HepG2 (cell line): Measurements from ENCODE around the gene P3H3. TPM values are rescaled to one million over a fixed set of nuclear protein-coding genes. Genes with fewer than 3 reads are reported as not detected.
A peak's percentile ranks its signal among the peaks of the same experiment; 100 is the strongest.

Source experiments
- CBFB ChIP-seq: sonication (generic); formaldehyde crosslinking; IDR thresholded peaks from 2 replicates; pipeline ENCODE4 v1.4.0; 2020; ENCODE audit warnings: missing genetic modification reagents
- CEBPZ ChIP-seq: IDR thresholded peaks from 2 replicates; pipeline ENCODE4 v1.6.1; 2012; ENCODE audit warnings: low read length, improper control_type of control experiment
- FOXA3 ChIP-seq: IDR thresholded peaks from 2 replicates; pipeline ENCODE4 v1.6.1; 2016; ENCODE audit warnings: missing genetic modification reagents, missing compliant biosample characterization
- GTF3A ChIP-seq: sonication (generic); formaldehyde crosslinking; conservative IDR thresholded peaks from 2 replicates; pipeline ENCODE4 v1.4.0; 2020; ENCODE audit warnings: mild to moderate bottlenecking, missing genetic modification reagents
- HNF4G ChIP-seq, 2 experiments: sonication (generic) in 1 of 2; formaldehyde crosslinking in 1 of 2; IDR thresholded peaks; 2 replicates each; pipeline versions ENCODE4 v1.4.0 to v1.6.1; 2011 to 2020; ENCODE audit warnings: borderline replicate concordance in 2 of 2, low read depth in 2 of 2, mild to moderate bottlenecking in 2 of 2, low read length in 1 of 2, missing genetic modification reagents in 1 of 2, moderate library complexity in 1 of 2
- IRX3 ChIP-seq: sonication (generic); formaldehyde crosslinking; IDR thresholded peaks from 2 replicates; pipeline ENCODE4 v1.8.1; 2023; ENCODE audit warnings: mild to moderate bottlenecking, low read depth, missing genetic modification reagents, borderline replicate concordance
- MED8 ChIP-seq: sonication (generic); formaldehyde crosslinking; IDR thresholded peaks from 2 replicates; pipeline ENCODE4 v1.8.1; 2023; ENCODE audit warnings: mild to moderate bottlenecking, missing genetic modification reagents; ENCODE audit not compliant: insufficient replicate concordance
- MIER2 ChIP-seq: IDR thresholded peaks from 2 replicates; pipeline ENCODE4 v1.6.1; 2016; ENCODE audit warnings: missing biosample characterization, missing genetic modification reagents
- MYNN ChIP-seq: sonication (generic); formaldehyde crosslinking; IDR thresholded peaks from 2 replicates; pipeline ENCODE4 v1.4.0; 2020; ENCODE audit warnings: mild to moderate bottlenecking, low read depth, missing genetic modification reagents
- NBN ChIP-seq: fragments of 450-650 bp; conservative IDR thresholded peaks from 2 replicates; pipeline ENCODE4 v1.6.1; 2017
- RARA ChIP-seq: IDR thresholded peaks from 2 replicates; pipeline ENCODE4 v1.6.1; 2016; ENCODE audit warnings: missing genetic modification reagents, missing compliant biosample characterization
- RBM39 ChIP-seq: fragments of 200-400 bp; formaldehyde crosslinking; IDR thresholded peaks from one replicate; pipeline ENCODE4 v1.6.1; 2018; ENCODE audit warnings: antibody characterized with exemption, mild to moderate bottlenecking, low read depth, low read length; ENCODE audit not compliant: poor library complexity, severe bottlenecking
- SIN3B ChIP-seq: fragments of 150-350 bp; IDR thresholded peaks from 2 replicates; pipeline ENCODE4 v1.6.1; 2014; ENCODE audit warnings: low read length
- SMAD1 ChIP-seq: sonication (generic); formaldehyde crosslinking; IDR thresholded peaks from 2 replicates; pipeline ENCODE4 v1.4.0; 2020; ENCODE audit warnings: missing genetic modification reagents, low read depth, mild to moderate bottlenecking, borderline replicate concordance
- SRY ChIP-seq: sonication (generic); formaldehyde crosslinking; IDR thresholded peaks from 2 replicates; pipeline ENCODE4 v1.8.0; 2022; ENCODE audit warnings: mild to moderate bottlenecking, missing genetic modification reagents
- SUZ12 ChIP-seq: fragments of 150-350 bp; IDR thresholded peaks from 2 replicates; pipeline ENCODE4 v1.6.1; 2014; ENCODE audit warnings: low read depth, low read length
- YY1 ChIP-seq: IDR thresholded peaks from 2 replicates; pipeline ENCODE4 v1.6.1; 2011; ENCODE audit warnings: low read length, low read depth, moderate library complexity, mild to moderate bottlenecking; ENCODE audit not compliant: insufficient read depth, insufficient replicate concordance
- ZFX ChIP-seq: sonication (generic); formaldehyde crosslinking; IDR thresholded peaks from 2 replicates; pipeline ENCODE4 v1.4.0; 2020; ENCODE audit warnings: mild to moderate bottlenecking, low read depth, missing genetic modification reagents, moderate library complexity
- ZFYVE20 ChIP-seq: sonication (generic); formaldehyde crosslinking; IDR thresholded peaks from 2 replicates; pipeline ENCODE4 v1.8.0; 2023; ENCODE audit warnings: low read depth, mild to moderate bottlenecking, moderate library complexity, missing genetic modification reagents, borderline replicate concordance
- ZHX1 ChIP-seq: sonication (generic); formaldehyde crosslinking; IDR thresholded peaks from 2 replicates; pipeline ENCODE4 v1.8.1; 2022; ENCODE audit warnings: low read depth, mild to moderate bottlenecking, missing genetic modification reagents
- ZNF331 ChIP-seq: sonication (generic); formaldehyde crosslinking; IDR thresholded peaks from 2 replicates; pipeline ENCODE4 v1.4.0; 2020; ENCODE audit warnings: missing genetic modification reagents
- ZNF549 ChIP-seq: sonication (generic); formaldehyde crosslinking; IDR thresholded peaks from 2 replicates; pipeline ENCODE4 v1.5.0; 2020; ENCODE audit warnings: missing genetic modification reagents
- ZNF703 ChIP-seq: sonication (generic); formaldehyde crosslinking; IDR thresholded peaks from 2 replicates; pipeline ENCODE4 v1.5.1; 2020; ENCODE audit warnings: missing genetic modification reagents, mild to moderate bottlenecking, moderate library complexity, borderline replicate concordance
- ZNF747 ChIP-seq: sonication (generic); formaldehyde crosslinking; IDR thresholded peaks from 2 replicates; pipeline ENCODE4 v1.8.1; 2023; ENCODE audit warnings: missing genetic modification reagents, mild to moderate bottlenecking, borderline replicate concordance
- polyA plus RNA-seq, 8 experiments: library from polyadenylated mRNA; depleted of rRNA in 3 of 8; stranded (reverse) in 7 of 8; unstranded in 1 of 8; fragments of >200 nt; fragmentation: Illumina TruSeq in 4 of 8; extraction: Trizol in 4 of 8; gene quantifications; 2 replicates each; pipeline versions ENCODE4 v1.2.1 to v1.2.3, GENCODE V29; 2011 to 2016; ENCODE audit warnings: low read depth in 4 of 8, missing spikeins in 1 of 8, mixed read lengths in 1 of 8; ENCODE audit not compliant: insufficient read depth in 1 of 8
- total RNA-seq, 5 experiments: library from RNA; depleted of rRNA; stranded (reverse); fragments of >200 nt; fragmentation: Illumina TruSeq; extraction: Trizol; gene quantifications; 2 replicates each; pipeline ENCODE4 v1.2.3, GENCODE V29; 2016; ENCODE audit warnings: low read depth in 1 of 5

The P3H3 gene
- total and polyA plus RNA-seq, 2 of the 13 experiments (the other 11 are each of a cell fraction or from before 2014, with no cell fraction given), result 20.1 to 20.5 TPM

GRCh38 chr12:6828781-6829535, 751 bp downstream of the P3H3 start (continued):
- TF ChIP-seq ZNF747 (CRISPR knock-in tag), result peak; percentile 22; the same call in 1 of the 2 replicates
- TF ChIP-seq RARA (CRISPR knock-in tag), result 0 out of 2 replicates have a peak, but pooled peaks have one; percentile 14
- no peak for TF ChIP-seq CEBPZ
- TF ChIP-seq IRX3, result no peak
- peak; percentile 79 for TF ChIP-seq MED8
- TF ChIP-seq MIER2 (CRISPR knock-in tag), result no peak
- TF ChIP-seq SIN3B, result no peak
- 0 out of 2 replicates have a peak, but pooled peaks have one; percentile 25 for TF ChIP-seq ZFYVE20 (CRISPR knock-in tag)
- TF ChIP-seq ZNF703 (CRISPR knock-in tag), result 0 out of 2 replicates have a peak, but pooled peaks have one; percentile 54
- TF ChIP-seq SMAD1 (CRISPR knock-in tag), result peak; percentile 72; the same call in 1 of the 2 replicates
- peak; percentile 44 for TF ChIP-seq RBM39
- no peak for TF ChIP-seq YY1
- no peak; the same call in 1 of the 2 replicates for TF ChIP-seq FOXA3 (CRISPR knock-in tag)
- TF ChIP-seq ZHX1 (CRISPR knock-in tag), result no peak
- no peak for TF ChIP-seq SUZ12
- no peak for TF ChIP-seq ZNF331 (CRISPR knock-in tag)
- peak; percentile 71 for TF ChIP-seq SRY
- no peak for TF ChIP-seq NBN
- TF ChIP-seq MYNN, result no peak
- no peak for TF ChIP-seq CBFB
- TF ChIP-seq ZNF549 (CRISPR knock-in tag), result no peak
- no peak for TF ChIP-seq HNF4G (IDR thresholded peaks at IDR 0.05; ENCODE audit: borderline replicate concordance, low read depth, low read length)
- peak; percentile 49; the same call in 1 of the 2 replicates for TF ChIP-seq HNF4G (CRISPR knock-in tag; IDR thresholded peaks at IDR 0.05; ENCODE audit: borderline replicate concordance, low read depth)
- peak; percentile 77 for TF ChIP-seq ZFX (CRISPR knock-in tag)
- TF ChIP-seq GTF3A, result no peak
